Measurements from ENCODE around the gene GALNTL6.
A peak's percentile ranks its signal among the peaks of the same experiment; 100 is the strongest.

DNA sequence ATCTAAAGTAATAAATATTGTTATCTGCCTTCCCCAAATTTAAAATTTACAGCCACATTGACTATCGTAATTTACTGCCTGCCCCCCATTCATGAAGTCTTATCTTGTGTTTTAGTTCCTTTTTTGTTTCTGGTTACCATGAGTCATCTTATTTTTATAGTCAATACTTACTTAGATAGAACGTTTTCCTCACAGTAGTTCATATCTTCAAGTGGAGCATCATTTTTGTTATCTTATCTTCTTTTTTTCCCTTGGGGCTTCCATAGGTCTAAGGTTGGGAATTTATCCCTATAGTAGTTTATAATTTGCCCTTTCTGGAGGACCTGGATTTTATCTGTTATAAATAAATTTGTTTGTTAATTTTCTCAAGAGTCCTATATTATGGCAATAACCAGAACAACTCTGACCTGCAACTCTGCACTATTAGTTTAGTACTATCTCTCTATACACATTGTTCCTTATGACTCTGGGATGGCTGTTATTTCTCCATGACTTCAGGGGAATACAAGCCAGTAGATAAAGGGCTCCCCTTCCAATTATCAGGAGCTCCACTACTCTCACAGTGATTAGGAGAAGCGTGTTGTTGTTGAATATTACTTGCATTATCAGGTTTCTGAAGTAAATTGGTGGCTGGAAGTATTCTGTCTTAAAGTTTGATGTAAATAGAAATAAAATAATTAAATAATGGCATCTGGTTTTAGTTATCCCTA, 330.6 kb downstream of the GALNTL6 start:
- no peak for TF ChIP-seq ZNF263 (CRISPR knock-in tag; IDR thresholded peaks at IDR 0.05; ENCODE audit: borderline replicate concordance)
- TF ChIP-seq, protein P1, sequence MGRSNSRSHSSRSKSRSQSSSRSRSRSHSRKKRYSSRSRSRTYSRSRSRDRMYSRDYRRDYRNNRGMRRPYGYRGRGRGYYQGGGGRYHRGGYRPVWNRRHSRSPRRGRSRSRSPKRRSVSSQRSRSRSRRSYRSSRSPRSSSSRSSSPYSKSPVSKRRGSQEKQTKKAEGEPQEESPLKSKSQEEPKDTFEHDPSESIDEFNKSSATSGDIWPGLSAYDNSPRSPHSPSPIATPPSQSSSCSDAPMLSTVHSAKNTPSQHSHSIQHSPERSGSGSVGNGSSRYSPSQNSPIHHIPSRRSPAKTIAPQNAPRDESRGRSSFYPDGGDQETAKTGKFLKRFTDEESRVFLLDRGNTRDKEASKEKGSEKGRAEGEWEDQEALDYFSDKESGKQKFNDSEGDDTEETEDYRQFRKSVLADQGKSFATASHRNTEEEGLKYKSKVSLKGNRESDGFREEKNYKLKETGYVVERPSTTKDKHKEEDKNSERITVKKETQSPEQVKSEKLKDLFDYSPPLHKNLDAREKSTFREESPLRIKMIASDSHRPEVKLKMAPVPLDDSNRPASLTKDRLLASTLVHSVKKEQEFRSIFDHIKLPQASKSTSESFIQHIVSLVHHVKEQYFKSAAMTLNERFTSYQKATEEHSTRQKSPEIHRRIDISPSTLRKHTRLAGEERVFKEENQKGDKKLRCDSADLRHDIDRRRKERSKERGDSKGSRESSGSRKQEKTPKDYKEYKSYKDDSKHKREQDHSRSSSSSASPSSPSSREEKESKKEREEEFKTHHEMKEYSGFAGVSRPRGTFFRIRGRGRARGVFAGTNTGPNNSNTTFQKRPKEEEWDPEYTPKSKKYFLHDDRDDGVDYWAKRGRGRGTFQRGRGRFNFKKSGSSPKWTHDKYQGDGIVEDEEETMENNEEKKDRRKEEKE (IDR thresholded peaks at IDR 0.05; ENCODE audit: borderline replicate concordance in 1 of 2, control insufficient read depth in 1 of 2, low read depth in 2 of 2, low read length in 1 of 2) = no peak
- peak; percentile 95 for TF ChIP-seq MEIS2 (IDR thresholded peaks at IDR 0.05; ENCODE audit: partially characterized antibody)
- TF ChIP-seq, protein P2, sequence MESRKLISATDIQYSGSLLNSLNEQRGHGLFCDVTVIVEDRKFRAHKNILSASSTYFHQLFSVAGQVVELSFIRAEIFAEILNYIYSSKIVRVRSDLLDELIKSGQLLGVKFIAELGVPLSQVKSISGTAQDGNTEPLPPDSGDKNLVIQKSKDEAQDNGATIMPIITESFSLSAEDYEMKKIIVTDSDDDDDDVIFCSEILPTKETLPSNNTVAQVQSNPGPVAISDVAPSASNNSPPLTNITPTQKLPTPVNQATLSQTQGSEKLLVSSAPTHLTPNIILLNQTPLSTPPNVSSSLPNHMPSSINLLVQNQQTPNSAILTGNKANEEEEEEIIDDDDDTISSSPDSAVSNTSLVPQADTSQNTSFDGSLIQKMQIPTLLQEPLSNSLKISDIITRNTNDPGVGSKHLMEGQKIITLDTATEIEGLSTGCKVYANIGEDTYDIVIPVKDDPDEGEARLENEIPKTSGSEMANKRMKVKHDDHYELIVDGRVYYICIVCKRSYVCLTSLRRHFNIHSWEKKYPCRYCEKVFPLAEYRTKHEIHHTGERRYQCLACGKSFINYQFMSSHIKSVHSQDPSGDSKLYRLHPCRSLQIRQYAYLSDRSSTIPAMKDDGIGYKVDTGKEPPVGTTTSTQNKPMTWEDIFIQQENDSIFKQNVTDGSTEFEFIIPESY (CRISPR knock-in tag; IDR thresholded peaks at IDR 0.05) = no peak
- no peak for TF ChIP-seq ZNF740 (CRISPR knock-in tag; IDR thresholded peaks at IDR 0.05)
- no peak for TF ChIP-seq ZNF740 (tag; IDR thresholded peaks at IDR 0.05)
- TF ChIP-seq RCOR1 (IDR thresholded peaks at IDR 0.05; ENCODE audit: borderline replicate concordance in 1 of 2, low read depth in 2 of 2, low read length in 2 of 2) = no peak

All from K562 (cell line).